Thyroid gland (tissue), 4 donors: ENCODE measurements around the gene HK1. TPM values are rescaled to one million over a fixed set of nuclear protein-coding genes. Genes with fewer than 3 reads are reported as not detected.

ENCODE experiments used
- DNase-seq, 2 donors: peaks; one replicate each; pipeline ENCODE4 v3.0.0-alpha.2; 2019
- H3K27ac ChIP-seq, 3 donors: fragments of 200-600 bp; sonication (generic); 1 replicate in 2 of 3; 2 replicates in 1 of 3; pipeline ENCODE4 v1.5.1; 2016 to 2019; ENCODE audit warnings: mild to moderate bottlenecking in 1 of 3, moderate library complexity in 1 of 3
- H3K27me3 ChIP-seq: fragments of 200-600 bp; sonication (generic); one replicate; pipeline ENCODE4 v1.5.1; 2019
- H3K36me3 ChIP-seq, 2 donors: fragments of 200-600 bp; sonication (generic); one replicate each; pipeline ENCODE4 v1.5.1; 2016 to 2019
- H3K4me1 ChIP-seq, 2 donors: fragments of 200-600 bp; sonication (generic); one replicate each; pipeline ENCODE4 v1.5.1; 2017 to 2019
- H3K4me3 ChIP-seq, 3 donors: fragments of 200-600 bp; sonication (generic); replicated peaks in 1 of 3; 1 replicate in 2 of 3; 2 replicates in 1 of 3; pipeline ENCODE4 v1.5.1; 2016; ENCODE audit warnings: mild to moderate bottlenecking in 1 of 3
- H3K9me3 ChIP-seq: fragments of 200-600 bp; sonication (generic); one replicate; pipeline ENCODE4 v1.5.1; 2017
- POLR2A ChIP-seq, 2 donors: fragments of 450-650 bp; IDR thresholded peaks; one replicate each; pipeline ENCODE4 v1.6.1; 2017; ENCODE audit warnings: antibody characterized with exemption in 2 of 2, mild to moderate bottlenecking in 2 of 2, moderate library complexity in 1 of 2
- WGBS, 2 donors: methylation state at CpG; one replicate each; pipeline ENCODE4 v1.1.5; 2017; 5-methylcytosine and 5-hydroxymethylcytosine counted together
- intact Hi-C: fragments of 100-400 bp; cut with DNase I; formaldehyde crosslinking; loops from one replicate; pipeline ENCODE4 v1.15.1; 2023
- total RNA-seq, 4 donors: library from RNA; depleted of rRNA; stranded (reverse); fragments of >200 nt; gene quantifications; one replicate each; pipeline ENCODE4 v1.2.3, GENCODE V29; 2016
- TF ChIP-seq, protein P1 (sequence below), 6 experiments: fragments of 200-600 bp in 3 of 6; fragments of 450-650 bp in 3 of 6; sonication (generic) in 3 of 6; IDR thresholded peaks; one replicate each; pipeline ENCODE4 v1.5.1; 2016 to 2019; ENCODE audit warnings: antibody characterized with exemption in 6 of 6, mild to moderate bottlenecking in 2 of 6, inconsistent platforms in 1 of 6, moderate library complexity in 1 of 6

HK1 gene
- total RNA-seq, 4 donors from 2014 or later: 106 to 231 (median 189) TPM

DNA sequence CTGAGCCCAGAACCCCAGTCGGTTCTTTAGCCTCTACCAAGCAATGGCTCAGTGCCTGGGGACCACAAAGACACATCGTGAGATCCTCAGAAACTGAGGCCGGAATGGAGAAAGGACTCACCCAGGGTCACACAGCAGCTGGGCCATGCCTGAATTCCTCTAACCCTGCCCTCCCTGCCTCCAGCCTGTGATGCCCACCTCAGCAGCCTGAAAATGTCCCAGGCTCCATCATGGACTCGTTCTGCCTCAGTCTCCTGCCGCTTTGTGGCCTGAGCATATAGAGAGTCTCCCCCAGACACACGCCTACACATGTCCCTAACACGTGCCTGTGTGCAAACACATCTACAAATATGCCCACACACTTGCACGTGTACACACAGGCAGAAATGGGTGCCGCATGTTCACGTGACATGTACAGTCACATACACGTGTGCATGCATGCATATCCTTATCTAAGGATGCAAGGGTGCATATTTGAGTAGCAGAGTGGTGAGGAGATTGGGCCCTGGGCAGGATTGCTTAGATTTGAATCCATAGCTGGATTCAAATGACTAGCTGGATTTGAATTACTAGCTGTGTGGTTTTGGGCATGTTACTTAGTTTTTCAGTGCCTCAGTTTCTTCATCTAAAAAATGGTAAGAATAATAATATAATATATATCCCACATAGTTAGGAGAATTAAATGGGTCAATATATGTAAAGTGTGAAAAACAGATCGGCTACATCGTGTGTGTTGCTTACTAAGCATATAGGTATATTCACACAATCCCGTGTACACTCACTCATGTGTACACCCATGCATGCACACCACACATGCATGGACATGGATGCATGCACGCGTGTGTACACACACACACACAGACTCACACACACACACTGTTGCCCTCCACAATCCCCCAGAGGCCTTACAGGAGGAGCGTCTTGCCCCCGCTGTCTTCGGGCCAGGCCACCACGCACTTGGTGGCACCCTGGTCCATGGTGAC is 136.0 kb downstream of the HK1 start:
- no peaks in the 10 kb centered on the region for H3K9me3 ChIP-seq
- H3K4me1 ChIP-seq: peaks cover 0 to 8% of the 10 kb centered on the region in 2 donors
- intact Hi-C loops: no loop called here
- no peak for DNase-seq
- no peaks in the 10 kb centered on the region for H3K36me3 ChIP-seq
- H3K4me3 ChIP-seq: no peak overlapping the region
- WGBS, 2 donors: 90% methylated on average over 20 of the region's 20 CpGs
- no peak for TF ChIP-seq POLR2A (IDR thresholded peaks at IDR 0.05)
- no peaks in the 10 kb centered on the region for H3K27me3 ChIP-seq
- no peak overlapping the region for H3K27ac ChIP-seq

DNA sequence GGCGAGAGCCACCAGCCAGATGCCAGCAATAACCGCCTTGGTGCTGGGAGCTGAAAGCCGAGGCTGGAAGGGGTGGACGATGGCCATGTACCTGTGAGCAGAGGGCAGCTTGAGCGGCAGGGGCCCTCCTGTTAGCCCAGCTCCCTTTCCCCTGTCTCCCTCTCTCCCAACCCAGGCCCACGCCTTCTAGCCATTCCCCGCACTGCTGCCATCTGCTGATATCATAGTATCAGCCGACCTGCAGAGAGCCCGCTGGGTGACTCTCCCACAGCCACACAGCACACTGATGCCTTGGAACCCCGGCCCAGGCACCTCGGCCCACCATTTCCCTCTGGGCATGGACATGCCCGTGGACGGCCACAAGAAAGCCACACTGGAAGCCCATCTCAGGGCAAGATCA is 136.8 kb downstream of the HK1 start:
- no peak for TF ChIP-seq POLR2A (IDR thresholded peaks at IDR 0.05)
- TF ChIP-seq, protein P1, sequence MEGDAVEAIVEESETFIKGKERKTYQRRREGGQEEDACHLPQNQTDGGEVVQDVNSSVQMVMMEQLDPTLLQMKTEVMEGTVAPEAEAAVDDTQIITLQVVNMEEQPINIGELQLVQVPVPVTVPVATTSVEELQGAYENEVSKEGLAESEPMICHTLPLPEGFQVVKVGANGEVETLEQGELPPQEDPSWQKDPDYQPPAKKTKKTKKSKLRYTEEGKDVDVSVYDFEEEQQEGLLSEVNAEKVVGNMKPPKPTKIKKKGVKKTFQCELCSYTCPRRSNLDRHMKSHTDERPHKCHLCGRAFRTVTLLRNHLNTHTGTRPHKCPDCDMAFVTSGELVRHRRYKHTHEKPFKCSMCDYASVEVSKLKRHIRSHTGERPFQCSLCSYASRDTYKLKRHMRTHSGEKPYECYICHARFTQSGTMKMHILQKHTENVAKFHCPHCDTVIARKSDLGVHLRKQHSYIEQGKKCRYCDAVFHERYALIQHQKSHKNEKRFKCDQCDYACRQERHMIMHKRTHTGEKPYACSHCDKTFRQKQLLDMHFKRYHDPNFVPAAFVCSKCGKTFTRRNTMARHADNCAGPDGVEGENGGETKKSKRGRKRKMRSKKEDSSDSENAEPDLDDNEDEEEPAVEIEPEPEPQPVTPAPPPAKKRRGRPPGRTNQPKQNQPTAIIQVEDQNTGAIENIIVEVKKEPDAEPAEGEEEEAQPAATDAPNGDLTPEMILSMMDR (IDR thresholded peaks at IDR 0.05): no peak
- Histone ChIP-seq H3K4me1 (peaks cover 0 to 8% of the 10 kb centered on the region in 2 donors), H3K27ac (no peak overlapping the region), H3K9me3 (no peaks in the 10 kb centered on the region), H3K36me3 (no peaks in the 10 kb centered on the region), H3K4me3 (no peak overlapping the region), H3K27me3 (no peaks in the 10 kb centered on the region)
- intact Hi-C loops: no loop called here
- 87 to 88% methylated on average over 13 of the region's 13 CpGs for WGBS, 2 donors
- DNase-seq: no peak

DNA sequence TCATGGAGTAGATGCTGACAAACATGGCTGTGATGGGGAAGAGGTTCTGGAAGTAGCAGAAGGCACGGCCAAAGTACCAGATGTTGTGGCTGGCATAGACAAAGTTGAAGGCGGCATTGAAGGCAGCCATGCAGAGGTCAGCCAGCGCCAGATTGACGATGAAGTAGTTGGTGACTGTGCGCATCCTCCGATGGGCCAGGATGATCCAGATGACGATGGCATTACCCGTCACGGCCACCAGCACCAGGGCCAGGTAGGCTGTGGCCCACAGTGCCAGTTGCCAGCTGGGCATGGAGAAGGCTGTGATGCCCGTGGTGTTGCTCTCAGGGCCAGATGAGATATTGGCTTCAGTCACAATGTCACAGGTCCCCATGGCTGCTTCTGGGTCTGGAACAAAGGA is 137.7 kb downstream of the HK1 start:
- intact Hi-C loops: no loop called here
- no peaks in the 10 kb centered on the region for H3K9me3 ChIP-seq
- H3K27me3 ChIP-seq: no peaks in the 10 kb centered on the region
- no peak for DNase-seq
- H3K27ac ChIP-seq: no peak overlapping the region
- no peaks in the 10 kb centered on the region for H3K36me3 ChIP-seq
- TF ChIP-seq, protein P1 (IDR thresholded peaks at IDR 0.05): no peak
- TF ChIP-seq POLR2A (IDR thresholded peaks at IDR 0.05): no peak
- H3K4me1 ChIP-seq: peaks cover 0 to 8% of the 10 kb centered on the region in 2 donors
- no peak overlapping the region for H3K4me3 ChIP-seq
- WGBS, 2 donors: 93 to 94% methylated on average over 9 to 10 of the region's 10 CpGs

DNA sequence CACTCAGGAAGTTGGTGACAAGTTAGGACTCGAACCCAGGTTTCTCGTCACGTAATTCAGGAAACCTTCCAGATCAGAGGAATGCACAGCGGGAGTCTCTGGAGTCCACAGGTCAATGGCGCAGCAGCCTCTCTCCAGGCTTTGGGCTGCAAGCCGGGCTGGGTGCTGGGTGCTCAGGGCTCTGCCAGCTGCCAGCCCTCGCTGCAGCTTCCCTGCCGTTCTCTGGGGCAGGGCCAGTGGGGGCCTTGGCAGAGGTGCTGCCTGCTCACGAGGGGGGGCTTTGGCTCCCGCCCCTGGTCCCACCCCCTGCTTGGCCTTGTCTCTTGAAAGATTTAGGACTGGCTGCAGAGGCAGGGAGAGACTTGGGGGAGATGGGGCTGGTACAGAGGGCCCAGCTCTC is 138.4 kb downstream of the HK1 start, which contains the start of gene TACR2:
Gene TACR2, minus strand, starts transcription at position 224 of the 400 bp plus-strand sequence. CDS start 595 bp downstream, outside the sequence.
- Histone ChIP-seq H3K9me3 (no peaks in the 10 kb centered on the region), H3K4me3 (no peak within 1 kb of the TSS), H3K27ac (no peak within 1 kb of the TSS), H3K27me3 (no peaks in the 10 kb centered on the region), H3K36me3 (no peaks in the 10 kb centered on the region), H3K4me1 (peaks cover 0 to 8% of the 10 kb centered on the region in 2 donors)
- intact Hi-C loops: no loop called here
- 82 to 91% methylated on average over 8 to 9 of the region's 10 CpGs for WGBS, 2 donors
- no peak for DNase-seq
- TF ChIP-seq, protein P1 (IDR thresholded peaks at IDR 0.05): no peak
- no peak for TF ChIP-seq POLR2A (IDR thresholded peaks at IDR 0.05)

DNA sequence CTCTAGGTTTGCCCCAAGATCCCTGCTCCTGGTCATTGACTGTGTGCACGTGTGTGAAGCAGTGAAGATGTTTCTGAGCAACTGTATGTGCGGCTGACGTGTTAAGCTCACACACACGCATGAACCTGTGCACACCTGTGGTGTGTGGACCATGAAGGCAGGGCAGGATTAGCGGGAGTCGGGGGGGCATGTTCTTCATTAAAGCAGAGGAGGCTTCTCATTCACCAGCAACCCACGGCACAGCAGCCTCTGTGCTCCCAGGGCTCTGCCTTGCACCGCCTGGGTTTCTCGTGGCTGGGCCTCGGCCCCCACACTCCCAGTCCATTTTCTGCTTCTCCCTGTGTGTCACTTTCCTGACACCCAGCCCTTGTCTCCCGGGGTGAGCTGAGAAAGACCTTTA is 139.2 kb downstream of the HK1 start:
- intact Hi-C loops: no loop called here
- no peak for TF ChIP-seq POLR2A (IDR thresholded peaks at IDR 0.05)
- TF ChIP-seq, protein P1 (IDR thresholded peaks at IDR 0.05): no peak
- Histone ChIP-seq H3K9me3 (no peaks in the 10 kb centered on the region), H3K4me3 (no peak overlapping the region), H3K27me3 (no peaks in the 10 kb centered on the region), H3K4me1 (peaks cover 0 to 8% of the 10 kb centered on the region in 2 donors), H3K36me3 (no peaks in the 10 kb centered on the region), H3K27ac (no peak overlapping the region)
- no peak for DNase-seq
- 86 to 90% methylated on average over 11 of the region's 11 CpGs for WGBS, 2 donors
